ENCODE measurements around the gene SSUH2.

SSUH2 gene, protein sequence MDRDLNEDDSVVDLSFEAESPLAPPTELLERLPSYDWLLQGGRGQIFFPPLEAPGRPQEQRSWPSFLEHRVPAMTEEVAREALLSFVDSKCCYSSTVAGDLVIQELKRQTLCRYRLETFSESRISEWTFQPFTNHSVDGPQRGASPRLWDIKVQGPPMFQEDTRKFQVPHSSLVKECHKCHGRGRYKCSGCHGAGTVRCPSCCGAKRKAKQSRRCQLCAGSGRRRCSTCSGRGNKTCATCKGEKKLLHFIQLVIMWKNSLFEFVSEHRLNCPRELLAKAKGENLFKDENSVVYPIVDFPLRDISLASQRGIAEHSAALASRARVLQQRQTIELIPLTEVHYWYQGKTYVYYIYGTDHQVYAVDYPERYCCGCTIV

GRCh38 chr3:8644748-8645390 is at the start of gene SSUH2:
TSS of gene SSUH2 (minus strand) at chr3:8644798. CDS start at chr3:8644758, 40 bp downstream.
- TF ChIP-seq, protein P1, sequence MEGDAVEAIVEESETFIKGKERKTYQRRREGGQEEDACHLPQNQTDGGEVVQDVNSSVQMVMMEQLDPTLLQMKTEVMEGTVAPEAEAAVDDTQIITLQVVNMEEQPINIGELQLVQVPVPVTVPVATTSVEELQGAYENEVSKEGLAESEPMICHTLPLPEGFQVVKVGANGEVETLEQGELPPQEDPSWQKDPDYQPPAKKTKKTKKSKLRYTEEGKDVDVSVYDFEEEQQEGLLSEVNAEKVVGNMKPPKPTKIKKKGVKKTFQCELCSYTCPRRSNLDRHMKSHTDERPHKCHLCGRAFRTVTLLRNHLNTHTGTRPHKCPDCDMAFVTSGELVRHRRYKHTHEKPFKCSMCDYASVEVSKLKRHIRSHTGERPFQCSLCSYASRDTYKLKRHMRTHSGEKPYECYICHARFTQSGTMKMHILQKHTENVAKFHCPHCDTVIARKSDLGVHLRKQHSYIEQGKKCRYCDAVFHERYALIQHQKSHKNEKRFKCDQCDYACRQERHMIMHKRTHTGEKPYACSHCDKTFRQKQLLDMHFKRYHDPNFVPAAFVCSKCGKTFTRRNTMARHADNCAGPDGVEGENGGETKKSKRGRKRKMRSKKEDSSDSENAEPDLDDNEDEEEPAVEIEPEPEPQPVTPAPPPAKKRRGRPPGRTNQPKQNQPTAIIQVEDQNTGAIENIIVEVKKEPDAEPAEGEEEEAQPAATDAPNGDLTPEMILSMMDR (IDR thresholded peaks at IDR 0.05): no peak

DNA sequence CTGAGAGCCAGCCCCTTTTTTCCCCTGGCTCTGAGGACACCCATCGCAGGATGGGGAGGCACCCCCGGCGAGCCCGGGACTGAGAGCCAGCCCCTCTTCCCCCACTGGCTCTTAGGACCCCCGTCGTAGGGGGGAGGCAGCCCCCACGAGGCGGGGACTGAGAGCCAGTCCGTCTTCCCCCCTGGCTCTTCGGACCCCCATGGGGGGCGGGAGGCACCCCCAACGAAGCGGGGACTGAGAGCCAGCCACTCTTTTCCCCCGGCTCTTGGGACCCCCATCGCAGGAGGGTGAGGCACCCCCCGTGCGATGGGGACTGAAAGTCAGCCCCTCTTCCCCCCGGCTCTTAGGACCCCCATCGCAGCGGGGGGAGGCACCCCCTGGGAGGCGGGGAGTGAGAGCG is 36.8 kb upstream of the SSUH2 start:
- TF ChIP-seq, protein P1 (IDR thresholded peaks at IDR 0.05): no peak

DNA sequence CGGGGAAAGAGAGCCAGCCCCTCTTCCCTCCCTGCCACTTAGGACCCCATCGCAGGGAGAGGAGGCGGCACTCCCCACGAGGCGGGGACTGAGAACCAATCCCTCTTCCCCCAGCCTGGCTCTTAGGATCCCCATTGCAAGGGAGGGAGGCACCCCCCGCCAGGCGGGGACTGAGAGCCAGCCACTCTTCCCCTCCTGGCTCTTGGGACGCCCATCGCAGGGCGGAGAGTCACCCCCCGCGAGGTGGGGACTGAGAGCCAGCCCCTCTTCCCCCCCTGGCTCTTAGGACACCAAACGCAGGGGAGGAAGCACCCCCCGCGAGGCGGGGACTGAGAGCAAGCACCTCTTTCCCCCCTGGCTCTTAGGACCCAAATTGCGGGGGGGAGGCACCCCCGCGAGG is 34.2 kb upstream of the SSUH2 start:
- TF ChIP-seq, protein P1 (IDR thresholded peaks at IDR 0.05): no peak

DNA sequence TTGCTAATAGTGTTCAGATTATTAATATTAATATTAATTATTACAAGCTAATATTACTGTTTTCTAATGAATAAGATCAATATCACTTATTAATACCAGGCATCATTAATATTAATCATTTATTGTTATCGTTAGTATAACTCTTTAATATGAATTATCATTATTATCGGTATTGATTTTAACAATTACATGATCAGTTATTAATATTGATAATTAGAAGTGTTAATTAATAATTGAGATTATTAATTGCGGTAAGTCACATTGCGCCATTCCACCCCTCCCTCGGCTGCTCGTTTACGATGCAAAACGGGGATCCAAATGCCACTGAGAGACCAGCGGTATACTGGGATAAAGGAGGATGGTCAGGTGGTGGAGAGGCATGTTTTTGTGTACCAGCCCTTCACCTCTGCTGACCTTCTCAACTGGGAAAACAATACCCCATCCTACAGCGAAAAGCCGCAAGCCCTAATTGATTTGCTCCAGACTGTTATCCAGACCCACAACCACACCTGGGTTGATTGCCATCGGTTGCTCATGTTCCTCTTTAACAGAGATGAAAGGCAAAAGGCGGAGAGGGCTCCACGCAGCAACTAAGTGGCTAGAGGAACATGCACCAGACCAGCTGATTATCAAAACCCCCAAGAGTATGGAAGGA is 28.6 kb upstream of the SSUH2 start:
- TF ChIP-seq, protein P1 (IDR thresholded peaks at IDR 0.05): no peak

GRCh38 chr3:8669019-8669418 is 24.4 kb upstream of the SSUH2 start:
- TF ChIP-seq, protein P1 (IDR thresholded peaks at IDR 0.05): no peak

DNA sequence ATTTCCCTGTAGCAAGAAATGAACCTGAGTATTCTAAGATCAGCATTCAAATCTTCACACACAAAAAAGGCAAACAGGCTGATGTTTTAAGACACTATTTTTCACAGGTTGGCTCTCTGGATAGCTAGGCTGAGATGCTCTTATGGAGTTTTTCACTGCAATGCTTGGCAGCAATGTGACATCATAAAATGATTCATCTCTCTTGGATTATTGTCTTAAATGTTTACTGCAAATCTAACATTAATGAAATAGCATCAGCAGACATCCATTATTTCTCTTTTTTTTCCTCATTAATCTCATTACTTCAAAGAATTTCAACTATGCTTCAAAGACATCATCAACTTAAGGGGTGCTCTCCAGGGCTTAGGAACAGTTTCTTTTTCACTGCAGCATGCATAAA is 23.6 kb upstream of the SSUH2 start:
- TF ChIP-seq, protein P1 (IDR thresholded peaks at IDR 0.05): no peak

DNA sequence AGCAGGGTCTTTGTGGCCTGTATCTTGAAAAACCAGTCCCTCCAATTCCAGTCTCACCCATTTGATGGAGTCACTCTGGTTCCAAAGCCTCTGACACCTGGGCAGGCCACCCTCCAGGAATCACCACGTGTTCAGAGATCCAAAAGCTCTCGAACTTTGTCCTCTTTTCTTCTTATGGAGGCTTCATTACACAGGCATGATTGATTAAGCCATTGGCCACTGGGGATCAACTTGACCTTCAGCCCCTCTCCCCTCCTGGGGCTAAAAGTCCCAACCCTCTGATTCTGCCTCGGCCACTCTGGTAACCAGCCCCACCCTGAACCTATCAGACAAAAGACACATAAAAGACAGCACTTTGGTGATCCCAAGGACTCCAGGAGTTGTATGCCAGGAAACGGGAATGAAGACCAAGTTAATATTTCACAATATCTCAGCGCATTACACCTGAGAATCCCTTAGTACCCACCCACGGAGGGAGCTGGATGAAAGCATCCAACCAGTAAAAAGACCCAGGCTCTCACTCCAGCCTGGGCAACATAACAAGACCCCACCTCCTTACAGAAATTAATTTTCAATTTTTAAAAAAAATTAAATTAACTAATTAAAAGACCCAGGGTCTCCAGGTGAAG is 23.0 kb upstream of the SSUH2 start:
- TF ChIP-seq, protein P1 (IDR thresholded peaks at IDR 0.05): no peak

Measured in LNCAP (cell line).